ENCODE measurements around the gene SETD6. TPM values are rescaled to one million over a fixed set of nuclear protein-coding genes. Genes with fewer than 3 reads are reported as not detected.

Gene SETD6
- total and polyA plus RNA-seq, 9 of the 15 experiments (the other 6 are each of a cell fraction or from before 2014, with no cell fraction given): 9.2 to 40.9 (median 19.8) TPM

- no peak for TF ChIP-seq AFF1 (IDR thresholded peaks at IDR 0.05; ENCODE audit: low read depth in 1 of 2, partially characterized antibody in 2 of 2)
- TF ChIP-seq GATA2 (CRISPR knock-in tag; IDR thresholded peaks at IDR 0.05): no peak
- no peak for TF ChIP-seq CBX3 (IDR thresholded peaks at IDR 0.05; ENCODE audit: borderline replicate concordance in 1 of 2, low read length in 2 of 2)
- TF ChIP-seq RAD51 (IDR thresholded peaks at IDR 0.05; ENCODE audit: borderline replicate concordance, low read depth): no peak
- TF ChIP-seq TRIM28 (IDR thresholded peaks at IDR 0.05): no peak
- TF ChIP-seq ZNF311 (CRISPR knock-in tag; IDR thresholded peaks at IDR 0.05): no peak
- TF ChIP-seq PCBP2 (IDR thresholded peaks at IDR 0.05; ENCODE audit: low read depth, low read length, poor library complexity, severe bottlenecking): no peak
- no peak for TF ChIP-seq NFIC (IDR thresholded peaks at IDR 0.05)
- TF ChIP-seq ERF (CRISPR knock-in tag; IDR thresholded peaks at IDR 0.05): no peak
- TF ChIP-seq SP1 (CRISPR knock-in tag; IDR thresholded peaks at IDR 0.05): no peak
- TF ChIP-seq ARID2 (IDR thresholded peaks at IDR 0.05): no peak
- no peak for TF ChIP-seq ETS1 (conservative IDR thresholded peaks at IDR 0.05; ENCODE audit: control insufficient read depth, low read depth, low read length)
- no peak for TF ChIP-seq ZC3H8 (IDR thresholded peaks at IDR 0.05)
- TF ChIP-seq ZNF165 (CRISPR knock-in tag; IDR thresholded peaks at IDR 0.05; ENCODE audit: borderline replicate concordance): no peak
- no peak for TF ChIP-seq RCOR1 (IDR thresholded peaks at IDR 0.05; ENCODE audit: borderline replicate concordance in 1 of 2, low read depth in 2 of 2, low read length in 2 of 2)
- TF ChIP-seq CTBP1 (IDR thresholded peaks at IDR 0.05; ENCODE audit: borderline replicate concordance): no peak
- TF ChIP-seq TCF15 (CRISPR knock-in tag; IDR thresholded peaks at IDR 0.05): no peak
- TF ChIP-seq ZBTB43 (CRISPR knock-in tag; IDR thresholded peaks at IDR 0.05): no peak
- no peak for TF ChIP-seq THAP7 (CRISPR knock-in tag; IDR thresholded peaks at IDR 0.05)
- no peak for TF ChIP-seq HSF4 (CRISPR knock-in tag; IDR thresholded peaks at IDR 0.05; ENCODE audit: borderline replicate concordance)
Observed at GRCh38 chr16:58511933-58512815, 3.1 kb upstream of the SETD6 start (continued).
